MG63 (cell line): ENCODE data around the gene RPL9. TPM values are rescaled to one million over a fixed set of nuclear protein-coding genes. Genes with fewer than 3 reads are reported as not detected.

ENCODE experiments used
- total RNA-seq: library from RNA; depleted of rRNA; stranded (reverse); fragments of >200 nt; shearing (Covaris generic); gene quantifications from 2 replicates; pipeline ENCODE4 v1.2.3, GENCODE V29; 2014; ENCODE audit warnings: low replicate concordance; rRNA removed

RPL9 gene
- total RNA-seq, 1 experiment from 2014 or later: 1,840 TPM

Other genes starting within 250 kb of the RPL9 start
- gene RFC1, start 92.6 kb downstream of the RPL9 start, total RNA-seq: 35.6 and 46.0 TPM in 2 replicates
- not detected in 2 replicates for gene KLB, start 52.0 kb downstream of the RPL9 start, total RNA-seq
- gene LIAS, start 134 bp upstream of the RPL9 start, total RNA-seq: 16.0 and 31.4 TPM in 2 replicates
- 62.1 and 72.0 TPM in 2 replicates for gene UGDH, start 68.5 kb upstream of the RPL9 start, total RNA-seq
- 19.0 and 19.5 TPM in 2 replicates for gene SMIM14, start 179.9 kb upstream of the RPL9 start, total RNA-seq
- gene UBE2K, start 239.2 kb upstream of the RPL9 start, total RNA-seq: 7.9 and 11.7 TPM in 2 replicates